Body of pancreas (tissue), 4 donors: ENCODE results near the gene CFC1B.
"Not testable (repeated sequence)": the region's sequence is repeated elsewhere in the genome, so short reads cannot be mapped to it uniquely, and the experiment has no call there.

ENCODE experiments used
- POLR2A ChIP-seq, 3 donors: fragments of 450-650 bp; IDR thresholded peaks; one replicate each; pipeline ENCODE4 v1.6.1; 2016; ENCODE audit warnings: antibody characterized with exemption in 3 of 3, mild to moderate bottlenecking in 2 of 3
- TF ChIP-seq, protein P1 (sequence below), 7 experiments: fragments of 450-650 bp in 4 of 7; fragments of 200-600 bp in 3 of 7; sonication (generic) in 3 of 7; IDR thresholded peaks; one replicate each; pipeline ENCODE4 v1.5.1; 2016 to 2019; ENCODE audit warnings: antibody characterized with exemption in 7 of 7

DNA sequence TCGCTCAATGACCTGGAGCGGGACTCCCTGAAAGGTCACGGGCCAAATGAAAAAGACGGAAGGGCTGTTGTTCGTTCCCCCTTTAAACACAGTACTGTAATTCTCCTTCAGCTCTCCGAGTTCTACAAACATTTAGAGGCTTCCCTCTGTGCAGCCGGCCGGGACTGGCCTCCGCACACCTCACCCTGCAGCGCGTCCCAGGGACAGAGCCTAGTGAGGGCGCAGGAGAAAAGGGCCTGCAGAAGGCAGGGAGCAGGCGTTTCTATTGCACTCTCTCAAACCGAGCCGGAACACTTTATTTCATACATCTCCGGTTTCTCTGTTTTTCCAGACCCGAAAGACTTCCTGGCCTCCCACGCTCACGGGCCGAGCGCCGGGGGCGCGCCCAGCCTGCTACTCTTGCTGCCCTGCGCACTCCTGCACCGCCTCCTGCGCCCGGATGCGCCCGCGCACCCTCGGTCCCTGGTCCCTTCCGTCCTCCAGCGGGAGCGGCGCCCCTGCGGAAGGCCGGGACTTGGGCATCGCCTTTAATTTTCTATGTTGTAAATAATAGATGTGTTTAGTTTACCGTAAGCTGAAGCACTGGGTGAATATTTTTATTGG is 6.4 kb downstream of the CFC1B start:
- TF ChIP-seq, protein P1, sequence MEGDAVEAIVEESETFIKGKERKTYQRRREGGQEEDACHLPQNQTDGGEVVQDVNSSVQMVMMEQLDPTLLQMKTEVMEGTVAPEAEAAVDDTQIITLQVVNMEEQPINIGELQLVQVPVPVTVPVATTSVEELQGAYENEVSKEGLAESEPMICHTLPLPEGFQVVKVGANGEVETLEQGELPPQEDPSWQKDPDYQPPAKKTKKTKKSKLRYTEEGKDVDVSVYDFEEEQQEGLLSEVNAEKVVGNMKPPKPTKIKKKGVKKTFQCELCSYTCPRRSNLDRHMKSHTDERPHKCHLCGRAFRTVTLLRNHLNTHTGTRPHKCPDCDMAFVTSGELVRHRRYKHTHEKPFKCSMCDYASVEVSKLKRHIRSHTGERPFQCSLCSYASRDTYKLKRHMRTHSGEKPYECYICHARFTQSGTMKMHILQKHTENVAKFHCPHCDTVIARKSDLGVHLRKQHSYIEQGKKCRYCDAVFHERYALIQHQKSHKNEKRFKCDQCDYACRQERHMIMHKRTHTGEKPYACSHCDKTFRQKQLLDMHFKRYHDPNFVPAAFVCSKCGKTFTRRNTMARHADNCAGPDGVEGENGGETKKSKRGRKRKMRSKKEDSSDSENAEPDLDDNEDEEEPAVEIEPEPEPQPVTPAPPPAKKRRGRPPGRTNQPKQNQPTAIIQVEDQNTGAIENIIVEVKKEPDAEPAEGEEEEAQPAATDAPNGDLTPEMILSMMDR (IDR thresholded peaks at IDR 0.05) = not testable (repeated sequence)
- not testable (repeated sequence) for TF ChIP-seq POLR2A (IDR thresholded peaks at IDR 0.05)
